ENCODE measurements around the gene CIROP. TPM values are rescaled to one million over a fixed set of nuclear protein-coding genes. Genes with fewer than 3 reads are reported as not detected.

The CIROP gene
- total and polyA plus RNA-seq, 9 of the 15 experiments (the other 6 are each of a cell fraction or from before 2014, with no cell fraction given): not detected

- TF ChIP-seq SMARCA4 (IDR thresholded peaks at IDR 0.05) (no peak), PHF8 (IDR thresholded peaks at IDR 0.05; ENCODE audit: borderline replicate concordance, low read length) (peak; percentile 77; the same call in 1 of the 2 replicates), PHF21A (IDR thresholded peaks at IDR 0.05; ENCODE audit: borderline replicate concordance, low read depth) (no peak), POLR2AphosphoS5 (IDR thresholded peaks at IDR 0.05; ENCODE audit: control insufficient read depth, insufficient read depth, low read depth, low read length) (peak; percentile 95), GABPB1 (CRISPR knock-in tag; IDR thresholded peaks at IDR 0.05) (0 out of 2 replicates have a peak, but pooled peaks have one; percentile 16), ZNF589 (CRISPR knock-in tag; IDR thresholded peaks at IDR 0.05; ENCODE audit: low read depth) (peak; percentile 55), TCF7L2 (IDR thresholded peaks at IDR 0.05; ENCODE audit: low read depth, low read length) (no peak), ZSCAN32 (CRISPR knock-in tag; IDR thresholded peaks at IDR 0.05) (no peak), IRF9 (tag; IDR thresholded peaks at IDR 0.05) (no peak), SLC30A9 (CRISPR knock-in tag; IDR thresholded peaks at IDR 0.05) (no peak), BHLHE40 (IDR thresholded peaks at IDR 0.05; ENCODE audit: low read length) (no peak), LARP7 (IDR thresholded peaks at IDR 0.05) (peak; percentile 41; the same call in 1 of the 2 replicates), DNMT1 (IDR thresholded peaks at IDR 0.05) (peak; percentile 99), AFF4 (CRISPR knock-in tag; IDR thresholded peaks at IDR 0.05) (peak; percentile 75; the same call in 1 of the 2 replicates), TAF7 (tag; IDR thresholded peaks at IDR 0.05) (peak; percentile 83), XRCC5 (IDR thresholded peaks at IDR 0.05; ENCODE audit: low read depth, low read length) (no peak), TAF1 (IDR thresholded peaks at IDR 0.05; ENCODE audit: control insufficient read depth, extremely low read depth, insufficient read depth, low read length, severe bottlenecking) (peak; percentile 97), EP400 (IDR thresholded peaks at IDR 0.05) (peak; percentile 59; the same call in 1 of the 2 replicates), E2F8 (IDR thresholded peaks at IDR 0.05; ENCODE audit: low read depth, partially characterized antibody) (peak; percentile 73), MAZ (CRISPR knock-in tag; conservative IDR thresholded peaks at IDR 0.05 in 1 of 2, IDR thresholded peaks at IDR 0.05 in 1 of 2) (peak; percentile 82 to 87; a peak in 3 of 4 replicates), BRF1 (IDR thresholded peaks at IDR 0.05; ENCODE audit: borderline replicate concordance, extremely low read depth, insufficient read length) (no peak)
These were observed 33.4 kb downstream of the CIROP start (continued) for GRCh38 chr14:23071244-23071920.

Measured in K562 (cell line).